GM15510 (cell line): Measurements from ENCODE around the gene WDR48.

Experiments
- POLR2A ChIP-seq: IDR thresholded peaks from 3 replicates; pipeline ENCODE4 v1.6.1; 2011; ENCODE audit warnings: borderline replicate concordance; ENCODE audit not compliant: insufficient read length; ENCODE audit errors: extremely low read depth

The WDR48 gene

GRCh38 chr3:39134305-39134704 lies 82.5 kb downstream of the WDR48 start:
- no peak for TF ChIP-seq POLR2A

DNA sequence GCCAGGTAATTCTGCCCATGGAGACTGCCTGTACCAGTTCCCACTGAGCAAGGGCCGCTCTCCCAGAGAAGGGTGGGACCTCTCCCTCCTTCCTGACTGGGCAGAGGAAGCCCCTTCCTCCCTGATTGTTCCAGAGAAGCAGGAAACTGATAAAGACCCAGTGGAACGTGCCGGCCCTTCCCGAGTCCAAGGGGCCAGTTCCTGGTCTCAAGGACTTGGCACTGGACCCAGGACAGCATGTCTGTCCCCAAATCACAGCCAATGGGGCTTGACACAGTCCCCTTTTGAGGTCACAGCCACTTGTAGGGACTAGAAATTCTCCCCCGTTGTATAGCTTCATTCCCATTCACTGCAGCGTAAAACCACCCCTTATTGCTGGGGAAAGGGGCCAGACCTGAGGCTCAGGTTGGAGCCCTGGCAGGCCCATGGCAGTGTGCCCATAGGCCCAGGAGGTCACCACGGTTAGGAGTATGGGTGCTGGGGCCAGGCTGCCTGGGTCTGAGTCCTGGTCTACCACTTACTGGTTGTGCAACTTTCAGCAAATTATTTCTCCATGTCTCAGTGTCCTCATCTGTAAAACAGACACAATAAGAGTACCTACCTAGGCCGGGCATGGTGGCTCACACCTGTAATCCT lies 83.5 kb downstream of the WDR48 start:
- no peak for TF ChIP-seq POLR2A

- TF ChIP-seq POLR2A: no peak
Measured at GRCh38 chr3:39136533-39137434, 85.0 kb downstream of the WDR48 start.

- TF ChIP-seq POLR2A: no peak
Measured at GRCh38 chr3:39137435-39137936, 85.7 kb downstream of the WDR48 start.

DNA sequence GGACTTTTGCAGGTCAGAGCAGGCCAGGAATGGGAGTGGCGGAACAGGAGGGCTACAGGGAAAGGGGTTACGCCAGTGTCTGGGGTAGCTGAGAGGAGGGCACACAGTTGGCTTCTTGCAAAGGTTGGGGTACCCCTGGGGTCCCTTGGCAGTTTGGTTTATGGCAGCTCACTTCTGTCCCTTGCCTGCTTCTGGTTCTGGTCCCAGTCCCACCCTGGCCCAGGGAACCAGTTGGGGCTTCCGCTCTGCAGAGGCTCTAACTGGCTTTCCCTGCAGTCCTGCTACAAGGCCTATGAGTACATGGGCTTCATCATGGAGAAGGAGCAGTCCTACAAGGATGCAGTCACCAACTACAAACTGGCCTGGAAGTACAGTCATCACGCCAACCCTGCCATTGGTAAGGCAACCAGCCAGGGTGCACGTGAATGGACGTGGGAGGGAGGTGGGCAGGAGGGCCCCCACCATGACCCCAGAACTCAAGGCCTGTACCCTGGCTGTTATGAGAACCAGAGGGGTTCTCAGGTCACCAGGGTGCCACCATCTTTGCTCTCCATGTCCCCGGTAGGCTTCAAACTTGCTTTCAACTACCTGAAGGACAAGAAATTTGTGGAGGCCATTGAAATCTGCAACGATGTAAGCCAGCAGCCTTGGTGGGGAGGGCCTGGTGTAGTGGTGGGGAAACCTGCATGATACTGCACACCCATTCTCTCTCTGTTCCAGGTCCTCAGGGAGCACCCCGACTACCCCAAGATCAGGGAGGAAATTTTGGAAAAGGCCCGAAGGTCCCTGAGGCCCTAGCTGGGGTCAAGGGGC lies 86.4 kb downstream of the WDR48 start:
- TF ChIP-seq POLR2A: no peak

DNA sequence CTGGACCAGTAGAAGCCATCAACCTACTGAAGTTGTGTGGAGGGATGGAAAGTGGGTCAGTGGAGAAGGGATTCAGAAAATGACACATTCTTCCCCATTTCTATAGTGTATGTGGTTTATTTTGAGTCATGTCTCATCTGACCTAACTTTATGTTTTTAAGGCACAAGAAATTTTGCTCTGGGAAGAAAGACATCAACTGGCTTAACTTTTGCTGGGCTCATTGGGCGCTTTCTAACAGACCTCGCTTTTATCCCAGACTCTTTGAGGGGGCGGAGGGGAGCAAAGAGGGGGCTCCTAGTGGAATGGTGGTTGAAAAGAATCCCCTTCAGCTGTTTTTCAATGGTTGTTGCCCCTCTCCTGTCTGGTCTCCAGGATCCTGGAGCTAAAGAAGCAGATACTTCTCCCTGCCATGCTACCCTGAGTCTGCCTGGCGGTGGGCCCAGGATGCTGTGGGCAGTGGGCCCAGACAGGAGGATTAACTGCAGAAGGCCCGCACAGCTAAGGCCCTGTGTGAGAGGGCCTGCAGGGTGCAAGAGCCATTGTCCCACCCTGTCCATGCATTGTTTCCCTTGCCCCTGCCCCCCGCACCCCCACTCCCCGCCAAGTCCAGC lies 87.1 kb downstream of the WDR48 start:
- TF ChIP-seq POLR2A: no peak

- TF ChIP-seq POLR2A: no peak
Measured at GRCh38 chr3:39139442-39139841, 87.6 kb downstream of the WDR48 start.

DNA sequence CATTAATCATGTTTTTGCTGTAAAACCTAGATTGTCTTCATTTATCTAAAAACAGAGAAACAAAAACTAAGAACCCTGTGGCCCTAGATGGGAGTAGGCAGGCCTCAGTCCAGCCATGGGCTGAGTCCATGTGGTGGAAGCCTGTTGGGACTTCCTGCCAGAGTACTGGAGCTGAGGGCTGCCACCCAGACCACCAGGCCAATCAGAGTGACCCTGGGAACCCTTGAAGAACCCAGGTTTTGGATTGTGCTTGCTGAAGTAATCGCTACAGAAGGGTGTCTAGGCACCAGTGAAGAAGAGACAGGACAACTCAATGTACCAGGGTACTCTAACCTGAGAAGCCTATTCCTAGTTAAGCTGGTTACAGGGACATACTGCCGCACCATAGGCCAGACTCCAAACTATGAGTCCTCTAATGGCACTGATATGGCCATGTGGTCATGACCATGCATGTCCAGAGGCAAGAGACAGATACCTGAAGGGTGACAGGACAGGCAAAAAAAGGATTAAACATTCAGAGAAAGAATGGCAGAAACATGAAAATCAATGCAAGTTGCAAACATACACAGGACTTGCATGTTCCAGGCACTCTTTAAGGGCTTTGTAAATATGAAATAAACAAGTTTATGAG lies 88.6 kb downstream of the WDR48 start:
- TF ChIP-seq POLR2A: no peak

GRCh38 chr3:39141171-39141995 lies 89.6 kb downstream of the WDR48 start:
- no peak for TF ChIP-seq POLR2A

GRCh38 chr3:39142067-39142466 lies 90.3 kb downstream of the WDR48 start:
- TF ChIP-seq POLR2A: no peak

GRCh38 chr3:39143051-39143885 lies 91.5 kb downstream of the WDR48 start:
- no peak for TF ChIP-seq POLR2A

- no peak for TF ChIP-seq POLR2A
Measured at GRCh38 chr3:39144095-39144747, 92.4 kb downstream of the WDR48 start.
